ENCODE measurements around the gene CAMK1G. TPM values are rescaled to one million over a fixed set of nuclear protein-coding genes. Genes with fewer than 3 reads are reported as not detected.

CAMK1G gene
- total RNA-seq, 1 donor from 2014 or later, result 3.8 TPM

GRCh38 chr1:209595028-209595427 is 11.5 kb downstream of the CAMK1G start:
- Mint-ChIP-seq H3K4me1 (peaks cover 3% of the 10 kb centered on the region), H3K4me3 (no peak overlapping the region), H3K36me3 (no peaks in the 10 kb centered on the region), H3K27me3 (ENCODE audit: low read depth) (peaks cover 4% of the 10 kb centered on the region), H3K9me3 (no peaks in the 10 kb centered on the region), H3K27ac (no peak overlapping the region)
- DNase-seq (ENCODE audit: low spot score in 2 of 2, unreplicated experiment in 2 of 2), result no peak
- no peak for TF ChIP-seq CTCF (IDR thresholded peaks at IDR 0.05; ENCODE audit: unreplicated experiment)

DNA sequence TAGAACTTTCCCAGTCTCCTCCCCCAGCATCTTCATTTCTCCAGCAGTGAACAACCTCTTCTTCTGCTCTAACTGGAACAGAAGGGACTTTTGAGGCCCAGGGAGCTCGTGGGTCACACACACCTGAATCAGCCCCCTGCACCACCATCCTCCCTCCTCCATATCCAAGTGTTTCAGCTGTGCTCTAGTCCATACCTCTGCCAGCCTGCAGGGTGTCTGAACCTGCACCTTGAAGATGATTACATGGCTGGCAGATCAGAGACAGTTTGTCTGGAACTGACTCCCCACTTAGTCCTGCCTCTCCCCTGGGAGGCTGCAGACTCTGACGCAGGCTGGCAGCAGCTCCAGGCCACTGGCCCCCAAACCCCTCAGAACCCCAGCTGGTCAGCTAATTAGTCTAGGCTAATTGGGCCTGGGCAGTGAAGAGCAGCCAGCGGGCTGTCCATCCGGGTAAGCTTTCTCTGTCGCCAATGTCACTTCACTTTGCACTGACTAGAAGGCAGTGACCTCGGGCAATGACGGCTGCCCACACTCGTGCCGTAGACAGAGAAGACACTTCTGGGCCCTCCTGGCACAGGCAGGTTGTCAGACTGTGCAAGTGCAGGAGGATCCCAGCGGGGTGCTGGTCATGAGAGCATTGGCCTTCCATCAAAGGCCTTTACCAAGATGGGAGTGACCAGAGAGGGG is 12.2 kb downstream of the CAMK1G start:
- H3K27ac Mint-ChIP-seq, result no peak overlapping the region
- TF ChIP-seq CTCF (IDR thresholded peaks at IDR 0.05; ENCODE audit: unreplicated experiment), result no peak
- H3K4me1 Mint-ChIP-seq, result peaks cover 3% of the 10 kb centered on the region
- no peak for DNase-seq (ENCODE audit: low spot score in 2 of 2, unreplicated experiment in 2 of 2)
- H3K4me3 Mint-ChIP-seq, result no peak overlapping the region
- no peaks in the 10 kb centered on the region for H3K36me3 Mint-ChIP-seq
- H3K27me3 Mint-ChIP-seq (ENCODE audit: low read depth), result peaks cover 4% of the 10 kb centered on the region
- H3K9me3 Mint-ChIP-seq, result no peaks in the 10 kb centered on the region

- no peaks in the 10 kb centered on the region for H3K9me3 Mint-ChIP-seq
Measured at GRCh38 chr1:209597499-209597898, 14.0 kb downstream of the CAMK1G start.

GRCh38 chr1:209598227-209598626 is 14.7 kb downstream of the CAMK1G start:
- H3K27ac Mint-ChIP-seq, result no peak overlapping the region
- peaks cover 3% of the 10 kb centered on the region for H3K4me1 Mint-ChIP-seq
- no peak for TF ChIP-seq CTCF (IDR thresholded peaks at IDR 0.05; ENCODE audit: unreplicated experiment)
- H3K27me3 Mint-ChIP-seq (ENCODE audit: low read depth), result peaks cover 2% of the 10 kb centered on the region
- H3K36me3 Mint-ChIP-seq, result no peaks in the 10 kb centered on the region
- no peaks in the 10 kb centered on the region for H3K9me3 Mint-ChIP-seq
- no peak overlapping the region for H3K4me3 Mint-ChIP-seq
- no peak for DNase-seq (ENCODE audit: low spot score in 2 of 2, unreplicated experiment in 2 of 2)

More at GRCh38 chr1:209597499-209597898, 14.0 kb downstream of the CAMK1G start:
- Mint-ChIP-seq H3K4me1 (peaks cover 3% of the 10 kb centered on the region), H3K4me3 (no peak overlapping the region), H3K27ac (no peak overlapping the region), H3K27me3 (ENCODE audit: low read depth) (peaks cover 4% of the 10 kb centered on the region), H3K36me3 (no peaks in the 10 kb centered on the region)
- no peak for TF ChIP-seq CTCF (IDR thresholded peaks at IDR 0.05; ENCODE audit: unreplicated experiment)
- DNase-seq (ENCODE audit: low spot score in 2 of 2, unreplicated experiment in 2 of 2), result no peak

GRCh38 chr1:209600541-209600940 is 17.0 kb downstream of the CAMK1G start:
- Mint-ChIP-seq H3K4me3 (no peak overlapping the region), H3K27ac (no peak overlapping the region), H3K9me3 (no peaks in the 10 kb centered on the region), H3K27me3 (ENCODE audit: low read depth) (peaks cover 2% of the 10 kb centered on the region), H3K36me3 (no peaks in the 10 kb centered on the region), H3K4me1 (no peaks in the 10 kb centered on the region)
- TF ChIP-seq CTCF (IDR thresholded peaks at IDR 0.05; ENCODE audit: unreplicated experiment), result no peak
- DNase-seq (ENCODE audit: low spot score in 2 of 2, unreplicated experiment in 2 of 2), result no peak
